Hematopoietic multipotent progenitor cell treated with erythropoietin and hydrocortisone succinate and interleukin-3 and kit ligand, for 4 days (in vitro differentiated cells): ENCODE data around the gene GLIS1.

Source experiments
- DNase-seq: peaks from one replicate; pipeline ENCODE4 v3.0.0-alpha.2; 2015

Gene GLIS1

GRCh38 chr1:53575141-53575954 lies 163.6 kb downstream of the GLIS1 start:
- DNase-seq, result peak; percentile 44

GRCh38 chr1:53574621-53575020 lies 164.3 kb downstream of the GLIS1 start:
- DNase-seq, result no peak

GRCh38 chr1:53573931-53574330 lies 165.0 kb downstream of the GLIS1 start:
- no peak for DNase-seq

- no peak for DNase-seq
Measured at GRCh38 chr1:53573522-53573921, 165.4 kb downstream of the GLIS1 start.

GRCh38 chr1:53572815-53573173 lies 166.2 kb downstream of the GLIS1 start:
- DNase-seq, result no peak

- peak; percentile 28 for DNase-seq
Measured at GRCh38 chr1:53572065-53572814, 166.7 kb downstream of the GLIS1 start.

- DNase-seq, result peak; percentile 49
Measured at GRCh38 chr1:53568540-53568939, 170.4 kb downstream of the GLIS1 start.

GRCh38 chr1:53567851-53568250 lies 171.1 kb downstream of the GLIS1 start:
- DNase-seq, result no peak

- no peak for DNase-seq
Measured at GRCh38 chr1:53567450-53567849, 171.5 kb downstream of the GLIS1 start.

GRCh38 chr1:53563611-53564010 lies 175.4 kb downstream of the GLIS1 start:
- no peak for DNase-seq

- no peak for DNase-seq
Measured at GRCh38 chr1:53562981-53563379, 176.0 kb downstream of the GLIS1 start.

GRCh38 chr1:53562291-53562980 lies 176.5 kb downstream of the GLIS1 start:
- DNase-seq, result no peak

- no peak for DNase-seq
Measured at GRCh38 chr1:53561503-53562105, 177.4 kb downstream of the GLIS1 start.

GRCh38 chr1:53560581-53561502 lies 178.1 kb downstream of the GLIS1 start:
- DNase-seq, result no peak

- DNase-seq, result no peak
Measured at GRCh38 chr1:53559854-53560580, 178.9 kb downstream of the GLIS1 start.

GRCh38 chr1:53559391-53559815 lies 179.6 kb downstream of the GLIS1 start:
- no peak for DNase-seq

- no peak for DNase-seq
Measured at GRCh38 chr1:53558739-53559315, 180.1 kb downstream of the GLIS1 start.

GRCh38 chr1:53557830-53558738 lies 180.9 kb downstream of the GLIS1 start:
- DNase-seq, result no peak

GRCh38 chr1:53557369-53557768 lies 181.6 kb downstream of the GLIS1 start:
- no peak for DNase-seq
